Mucosa of descending colon (tissue), 3 donors: ENCODE measurements around the gene SLC16A13. TPM values are rescaled to one million over a fixed set of nuclear protein-coding genes. Genes with fewer than 3 reads are reported as not detected.

Experiments used
- ATAC-seq: fragments of 200-7000 bp; cut with Tn5 transposase; one replicate; pipeline ENCODE4 v1.9.1; 2020; ENCODE audit warnings: mild to moderate bottlenecking, moderate library complexity
- DNase-seq, 3 donors: peaks; one replicate each; pipeline ENCODE4 v3.0.0-alpha.2; 2020
- H3K36me3 ChIP-seq: fragments of 200-600 bp; one replicate; pipeline ENCODE4 v1.8.0; 2021; ENCODE audit warnings: low read depth, mild to moderate bottlenecking
- H3K4me1 ChIP-seq: fragments of 200-600 bp; one replicate; pipeline ENCODE4 v1.8.0; 2021; ENCODE audit warnings: low read depth, mild to moderate bottlenecking
- H3K4me3 ChIP-seq: fragments of 200-600 bp; one replicate; pipeline ENCODE4 v1.8.0; 2021; ENCODE audit warnings: mild to moderate bottlenecking
- H3K9me3 ChIP-seq: fragments of 200-600 bp; one replicate; pipeline ENCODE4 v1.8.0; 2021; ENCODE audit warnings: mild to moderate bottlenecking
- intact Hi-C, 2 donors: fragments of 100-400 bp; cut with DNase I in 1 of 2; cut with micrococcal nuclease in 1 of 2; formaldehyde crosslinking; loops; one replicate each; pipeline versions ENCODE4 v1.11.0 to v1.11.1; 2022; cut with DNase I, micrococcal nuclease
- total RNA-seq, 3 donors: library from RNA; stranded (reverse); fragmentation: NEBNext Ultra II Directional in 2 of 3; extraction: Animal tissue kit (Norgen Biotek cat#: 25700) in 2 of 3; gene quantifications; one replicate each; pipeline versions ENCODE4 v1.2.1 to v1.2.4, GENCODE V29; 2021 to 2023
- TF ChIP-seq, protein P1 (sequence below): fragments of 200-600 bp; IDR thresholded peaks from one replicate; pipeline ENCODE4 v1.8.0; 2022; ENCODE audit warnings: antibody characterized with exemption, mild to moderate bottlenecking
- donor health status: DM: no; HTN: no; CAD: no; lungs with moderate emphysema.
- donor health status: DM: no; HTN: no; CAD: no.
- donor health status: DM: no; HTN: yes; CAD: no.

The SLC16A13 gene
- total RNA-seq, 3 donors from 2014 or later = 3.8 to 7.3 (median 6.6) TPM

DNA sequence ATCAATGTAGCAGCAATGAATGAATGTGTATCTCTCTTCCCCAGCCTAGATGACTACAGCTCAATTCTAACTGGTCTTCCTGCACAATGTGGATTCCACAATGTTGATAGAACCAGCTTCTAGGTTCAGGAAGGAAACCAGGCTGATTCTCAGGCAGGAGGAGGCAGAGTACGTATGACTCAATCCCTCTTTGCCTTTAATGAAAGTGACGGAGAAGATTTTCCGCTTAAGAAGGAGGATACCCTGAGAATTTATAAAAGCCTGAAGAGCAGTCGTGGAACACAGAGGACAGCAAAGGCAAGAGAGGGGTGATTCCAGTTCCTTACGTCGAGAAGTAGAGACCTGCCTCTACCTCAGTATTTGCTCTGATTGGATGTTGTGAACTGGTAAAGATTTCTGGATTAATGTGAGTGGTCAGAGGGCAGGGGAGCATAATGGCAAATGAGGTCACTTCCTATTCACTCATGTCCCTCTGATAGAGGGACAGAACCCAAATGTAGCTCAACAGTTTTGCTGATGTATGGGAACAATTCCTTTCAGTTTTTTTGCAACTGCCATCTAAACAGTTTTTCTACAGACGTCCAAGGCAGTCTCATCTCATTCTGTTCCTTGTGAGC lies 23.1 kb downstream of the SLC16A13 start:
- H3K9me3 ChIP-seq = no peaks in the 10 kb centered on the region
- intact Hi-C loops = no loop called here
- TF ChIP-seq, protein P1, sequence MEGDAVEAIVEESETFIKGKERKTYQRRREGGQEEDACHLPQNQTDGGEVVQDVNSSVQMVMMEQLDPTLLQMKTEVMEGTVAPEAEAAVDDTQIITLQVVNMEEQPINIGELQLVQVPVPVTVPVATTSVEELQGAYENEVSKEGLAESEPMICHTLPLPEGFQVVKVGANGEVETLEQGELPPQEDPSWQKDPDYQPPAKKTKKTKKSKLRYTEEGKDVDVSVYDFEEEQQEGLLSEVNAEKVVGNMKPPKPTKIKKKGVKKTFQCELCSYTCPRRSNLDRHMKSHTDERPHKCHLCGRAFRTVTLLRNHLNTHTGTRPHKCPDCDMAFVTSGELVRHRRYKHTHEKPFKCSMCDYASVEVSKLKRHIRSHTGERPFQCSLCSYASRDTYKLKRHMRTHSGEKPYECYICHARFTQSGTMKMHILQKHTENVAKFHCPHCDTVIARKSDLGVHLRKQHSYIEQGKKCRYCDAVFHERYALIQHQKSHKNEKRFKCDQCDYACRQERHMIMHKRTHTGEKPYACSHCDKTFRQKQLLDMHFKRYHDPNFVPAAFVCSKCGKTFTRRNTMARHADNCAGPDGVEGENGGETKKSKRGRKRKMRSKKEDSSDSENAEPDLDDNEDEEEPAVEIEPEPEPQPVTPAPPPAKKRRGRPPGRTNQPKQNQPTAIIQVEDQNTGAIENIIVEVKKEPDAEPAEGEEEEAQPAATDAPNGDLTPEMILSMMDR = no peak
- no peak for DNase-seq
- no peak for ATAC-seq
- no peaks in the 10 kb centered on the region for H3K4me1 ChIP-seq
- H3K4me3 ChIP-seq = no peak overlapping the region
- H3K36me3 ChIP-seq = no peaks in the 10 kb centered on the region

DNA sequence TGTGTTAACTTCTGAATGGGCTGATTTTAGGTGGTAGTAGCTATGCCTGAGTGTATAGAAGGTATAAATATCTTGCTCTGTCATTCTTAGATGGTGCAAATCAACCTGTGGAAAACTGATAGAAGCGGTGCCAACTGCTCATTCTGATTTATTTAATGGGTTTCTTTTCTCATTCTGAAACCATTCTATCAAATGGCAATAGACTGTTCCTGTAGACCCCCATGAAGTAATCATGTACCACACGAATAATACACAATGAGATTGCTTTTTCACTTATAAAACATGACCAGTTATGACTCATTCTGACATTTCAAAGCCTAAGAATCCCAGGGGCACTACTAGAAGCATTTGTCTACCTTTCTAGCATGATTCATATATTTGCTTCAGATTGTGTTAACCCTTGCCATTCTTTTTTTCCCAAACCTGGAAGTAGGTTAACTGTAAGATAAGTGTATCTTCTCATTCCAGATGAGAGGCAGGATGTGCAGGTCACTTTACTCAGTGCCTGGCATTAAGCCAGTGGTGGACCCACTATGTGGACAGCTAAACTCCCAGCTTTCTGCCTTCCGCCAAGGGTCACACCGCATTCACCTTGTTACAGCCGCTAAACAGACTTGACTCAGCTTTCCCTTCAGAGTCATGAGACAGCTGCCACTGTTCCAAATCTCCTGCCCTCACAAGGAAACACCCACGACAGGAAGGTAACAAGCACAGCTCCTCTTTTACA lies 24.5 kb downstream of the SLC16A13 start:
- TF ChIP-seq, protein P1 = no peak
- Histone ChIP-seq H3K4me1 (no peaks in the 10 kb centered on the region), H3K4me3 (no peak overlapping the region), H3K9me3 (no peaks in the 10 kb centered on the region), H3K36me3 (no peaks in the 10 kb centered on the region)
- ATAC-seq (no peak), DNase-seq (no peak)
- intact Hi-C loops = no loop called here

DNA sequence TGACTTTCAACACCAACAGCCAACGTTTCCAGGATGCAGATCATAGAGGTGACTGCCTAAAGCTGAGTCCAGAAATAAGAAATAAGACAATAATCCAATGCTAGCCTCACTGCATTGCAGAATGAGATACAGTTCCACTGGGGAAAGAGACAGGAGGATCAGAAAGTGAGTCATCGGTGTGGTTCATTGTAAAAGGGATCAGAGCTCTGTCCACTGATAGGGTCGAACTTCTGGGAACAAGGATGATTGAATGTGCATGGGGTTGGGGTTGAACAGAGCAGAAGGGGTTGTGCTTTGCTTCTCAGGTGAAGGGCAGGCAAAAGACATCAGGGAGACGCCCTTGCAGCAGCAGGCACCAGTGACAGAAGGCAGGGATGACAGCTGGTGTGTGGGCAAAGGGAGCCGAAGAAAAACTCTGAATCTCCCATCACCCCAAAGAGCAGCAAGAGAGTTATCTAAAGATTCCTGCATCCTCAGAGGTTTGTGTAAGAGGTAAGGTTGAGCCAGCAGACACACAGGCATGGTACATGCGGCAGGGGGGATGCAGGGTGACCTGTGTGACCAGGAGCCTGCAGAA lies 27.8 kb downstream of the SLC16A13 start:
- Histone ChIP-seq H3K4me1 (no peaks in the 10 kb centered on the region), H3K4me3 (no peak overlapping the region), H3K9me3 (peaks cover 4% of the 10 kb centered on the region), H3K36me3 (no peaks in the 10 kb centered on the region)
- TF ChIP-seq, protein P1 = no peak
- ATAC-seq = no peak
- DNase-seq = no peak
- intact Hi-C loops = no loop called here

DNA sequence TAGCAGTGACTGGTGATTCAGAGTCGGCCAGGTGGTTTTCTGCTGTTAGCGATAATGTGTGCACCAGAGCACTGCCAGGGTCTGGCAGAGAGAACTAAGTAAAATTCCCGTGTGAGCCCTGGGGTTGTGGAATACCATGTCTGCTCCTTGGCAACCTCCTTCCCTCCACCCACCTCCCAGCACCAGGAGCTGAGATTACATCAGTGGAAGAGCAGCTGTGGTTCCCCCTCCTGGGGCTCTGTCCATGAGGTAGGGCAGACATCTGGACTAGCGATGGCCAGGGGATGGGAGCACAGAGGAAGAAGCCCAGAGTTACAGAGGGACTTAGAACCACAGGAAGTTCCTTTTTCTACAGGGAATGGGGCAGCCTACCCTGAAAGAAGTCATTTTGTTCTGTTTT lies 28.4 kb downstream of the SLC16A13 start:
- DNase-seq = no peak
- intact Hi-C loops = no loop called here
- H3K4me3 ChIP-seq = no peak overlapping the region
- no peaks in the 10 kb centered on the region for H3K36me3 ChIP-seq
- peaks cover 4% of the 10 kb centered on the region for H3K9me3 ChIP-seq
- H3K4me1 ChIP-seq = no peaks in the 10 kb centered on the region
- no peak for ATAC-seq
- TF ChIP-seq, protein P1 = no peak

DNA sequence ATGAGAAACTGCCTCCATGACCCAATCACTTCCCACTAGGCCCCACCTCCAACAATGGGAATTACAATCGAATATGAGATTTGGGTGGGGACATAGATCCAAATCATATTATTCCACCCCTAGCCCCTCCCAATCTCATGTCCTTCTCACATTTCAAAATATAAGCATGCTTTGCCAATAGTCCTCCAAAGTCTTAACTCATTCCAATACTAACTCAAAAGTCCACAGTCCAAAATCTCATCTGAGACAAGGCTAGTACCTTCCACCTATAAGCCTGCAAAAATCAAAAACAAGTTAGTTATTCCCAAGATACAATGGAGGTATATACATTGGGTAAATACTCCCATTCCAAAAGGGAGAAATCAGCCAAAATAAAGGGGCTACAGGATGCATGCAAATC lies 31.4 kb downstream of the SLC16A13 start:
- no peak for ATAC-seq
- H3K9me3 ChIP-seq = peaks cover 4% of the 10 kb centered on the region
- TF ChIP-seq, protein P1 = no peak
- H3K36me3 ChIP-seq = no peaks in the 10 kb centered on the region
- no peaks in the 10 kb centered on the region for H3K4me1 ChIP-seq
- DNase-seq = no peak
- no peak overlapping the region for H3K4me3 ChIP-seq
- intact Hi-C loops = no loop called here
